Frontal cortex (tissue), 4 donors: Measurements from ENCODE around the gene AFAP1L2. TPM values are rescaled to one million over a fixed set of nuclear protein-coding genes. Genes with fewer than 3 reads are reported as not detected.

Source experiments
- DNase-seq, 2 donors: peaks; one replicate each; pipeline ENCODE4 v3.0.0; 2012; ENCODE audit warnings: low spot score in 2 of 2
- FAIRE-seq: peaks from 2 replicates; lab custom pipeline; 2012; peaks lifted over from hg19 to GRCh38; lab: Jason Lieb, UNC
- total RNA-seq: library from RNA; depleted of rRNA; stranded (reverse); fragments of >200 nt; gene quantifications from one replicate; pipeline ENCODE4 v1.2.3, GENCODE V29; 2014
- donor health status: control.
- donor health status: control.
- donor health status: control.

Gene AFAP1L2
- total RNA-seq, 1 donor from 2014 or later = 6.1 TPM

DNA sequence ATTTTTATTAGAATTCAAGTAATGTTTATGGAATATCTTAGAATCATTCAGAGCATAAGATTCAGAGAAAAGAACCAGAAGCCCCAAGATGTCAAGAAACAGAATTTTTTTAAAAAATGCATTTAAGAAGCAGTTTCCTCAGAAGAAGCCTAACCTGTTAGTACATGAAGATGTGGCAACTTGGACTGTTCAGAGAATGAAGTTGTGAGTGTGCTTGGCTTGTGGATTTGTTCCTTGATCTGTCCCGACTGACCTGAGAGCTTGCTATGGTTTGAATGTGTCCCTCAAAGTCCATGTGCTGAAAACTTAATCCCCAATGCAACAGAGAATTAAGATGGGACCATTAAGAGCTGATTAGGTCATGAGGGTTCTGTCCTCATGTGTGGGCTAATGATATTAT lies 13.8 kb upstream of the AFAP1L2 start:
- FAIRE-seq = no peak

GRCh38 chr10:114412907-114413797 lies 8.8 kb upstream of the AFAP1L2 start:
- DNase-seq (no peak), FAIRE-seq (no peak)

More for the DNA sequence above, 13.8 kb upstream of the AFAP1L2 start:
- no peak for DNase-seq

DNA sequence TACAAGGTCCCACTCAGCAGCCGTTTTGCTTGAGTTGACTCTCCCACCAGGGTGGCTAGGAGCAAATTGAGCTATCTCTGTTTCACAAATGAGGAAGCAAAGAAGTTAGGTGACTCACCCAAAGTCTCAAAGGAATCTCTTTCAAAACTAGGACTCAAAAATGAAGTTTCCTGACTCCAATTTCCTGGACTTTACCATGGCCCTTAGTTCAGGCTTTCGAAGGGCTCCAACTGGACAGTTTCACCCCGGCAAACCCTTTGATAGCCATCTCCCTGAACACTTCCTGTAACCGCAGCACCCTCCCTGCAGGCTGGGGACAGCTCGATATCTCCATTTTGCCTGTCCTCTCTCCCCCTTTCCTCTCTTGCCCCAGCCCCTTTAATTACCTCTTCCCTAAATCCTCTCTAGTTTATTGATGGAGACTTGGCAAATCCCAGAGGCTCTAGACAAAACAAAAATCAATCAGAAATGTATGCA lies 4.7 kb upstream of the AFAP1L2 start:
- DNase-seq (no peak), FAIRE-seq (no peak)

DNA sequence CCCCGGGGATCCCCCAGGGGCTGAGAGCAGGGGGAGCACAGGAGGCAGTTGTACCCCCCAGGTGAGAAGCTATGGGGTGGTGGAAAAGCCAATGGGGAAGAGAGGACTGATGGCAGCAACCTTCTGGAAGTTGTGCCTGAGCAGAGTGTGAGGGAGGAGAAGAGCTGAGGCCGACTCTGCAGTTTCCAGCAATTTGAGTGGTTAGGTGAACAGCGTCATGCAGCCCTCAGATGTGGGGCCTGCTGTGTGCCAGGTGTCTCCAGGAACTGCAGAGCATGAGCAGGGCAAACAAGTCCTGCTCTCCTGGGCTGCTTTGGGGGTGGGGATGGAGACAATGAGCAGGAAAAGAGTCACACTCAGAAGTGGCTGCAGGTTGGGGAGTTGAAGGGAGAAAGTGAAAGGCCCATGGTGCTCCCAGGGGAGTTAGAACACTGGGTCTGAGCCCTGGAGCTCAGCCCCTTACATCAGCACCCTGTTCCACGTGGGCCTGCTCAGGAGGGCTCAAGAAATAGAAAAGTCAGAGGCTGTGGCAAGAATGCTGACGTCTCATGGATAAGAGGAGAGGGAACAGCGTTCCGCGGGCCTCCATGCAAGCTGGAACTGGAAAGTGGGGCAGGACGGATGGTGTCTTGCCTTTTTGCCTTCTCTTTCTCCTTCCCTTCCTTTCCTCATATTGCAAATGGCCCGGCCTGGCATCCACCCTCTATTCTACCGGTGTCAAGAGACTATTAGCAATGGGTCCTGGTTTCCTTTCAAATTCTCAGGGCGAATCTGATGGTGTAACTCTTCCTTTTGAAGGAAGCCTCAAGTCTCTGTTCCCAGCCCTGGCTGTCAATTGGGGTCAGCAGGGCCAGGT lies 4.0 kb upstream of the AFAP1L2 start:
- FAIRE-seq = no peak

GRCh38 chr10:114406455-114406854 lies 2.2 kb upstream of the AFAP1L2 start:
- DNase-seq = no peak
- FAIRE-seq = no peak

More for the DNA sequence above, 4.0 kb upstream of the AFAP1L2 start:
- DNase-seq = no peak

GRCh38 chr10:114405011-114405350 lies 679 bp upstream of the AFAP1L2 start:
- no peak for FAIRE-seq
- DNase-seq = no peak

DNA sequence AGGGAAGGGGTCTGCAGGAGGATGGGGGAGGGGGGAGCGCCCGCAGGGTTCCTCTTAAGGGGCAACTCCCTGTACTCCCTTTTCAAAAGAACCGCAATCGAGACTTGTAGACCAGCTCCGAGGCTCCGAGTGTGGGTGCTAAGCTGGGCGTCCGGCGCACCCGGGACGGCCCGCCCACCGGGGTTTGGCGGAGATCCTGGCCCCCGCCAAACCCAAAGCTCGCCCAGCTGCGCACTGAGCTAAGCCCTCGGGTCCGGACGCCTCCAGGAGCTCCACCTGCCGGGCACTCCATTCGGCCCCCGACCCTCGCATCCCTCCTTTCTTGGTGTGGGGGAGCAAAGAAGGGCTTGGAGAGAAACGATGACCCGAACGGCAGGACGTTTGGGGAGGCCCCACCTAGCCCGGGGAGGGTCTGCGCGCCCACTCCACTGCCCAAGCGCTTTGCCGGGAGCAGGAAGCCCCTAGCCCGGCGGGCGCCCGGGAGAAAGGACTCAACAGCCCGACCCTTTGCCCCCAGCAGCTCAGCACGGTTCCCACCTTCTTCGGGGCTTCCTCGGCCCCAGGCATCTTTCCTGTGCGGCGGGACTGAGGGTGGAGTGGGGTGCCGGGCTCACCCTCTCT lies 651 bp downstream of the AFAP1L2 start:
- FAIRE-seq (no peak), DNase-seq (no peak)

DNA sequence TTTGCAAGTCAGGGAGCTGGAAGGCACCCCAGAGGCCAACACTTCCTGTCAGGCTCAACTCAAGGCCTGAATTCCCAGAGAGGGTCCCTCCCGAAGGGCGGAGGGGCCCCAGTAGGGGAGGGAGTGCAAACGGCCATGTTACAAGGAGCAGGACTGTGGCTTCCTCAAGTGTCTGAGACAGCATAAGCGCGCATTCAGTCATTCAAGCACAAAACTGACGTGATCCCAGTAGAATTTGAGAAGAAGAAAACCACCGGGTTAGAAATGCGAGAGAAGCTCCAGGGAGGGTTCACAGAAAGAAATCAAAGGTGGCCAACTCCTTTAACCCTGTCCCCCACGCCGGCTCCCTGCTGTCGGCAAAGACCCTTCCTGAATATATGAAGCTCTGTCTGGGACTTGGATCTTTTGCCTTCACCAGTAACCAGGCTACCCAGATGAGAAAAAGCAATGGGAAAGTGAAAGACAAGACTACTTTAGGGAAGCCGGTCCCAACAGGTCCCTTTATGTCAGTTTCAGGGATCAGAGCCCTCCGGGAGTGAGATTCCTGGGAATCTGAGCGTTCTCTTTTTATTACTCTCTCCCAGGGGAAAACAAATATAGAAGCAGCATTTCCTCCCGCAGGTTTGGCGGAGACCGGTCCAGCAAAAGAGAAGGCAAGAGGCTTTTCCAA lies 1.3 kb downstream of the AFAP1L2 start:
- DNase-seq (no peak), FAIRE-seq (no peak)

GRCh38 chr10:114402233-114402632 lies 2.1 kb downstream of the AFAP1L2 start:
- DNase-seq = no peak
- no peak for FAIRE-seq

DNA sequence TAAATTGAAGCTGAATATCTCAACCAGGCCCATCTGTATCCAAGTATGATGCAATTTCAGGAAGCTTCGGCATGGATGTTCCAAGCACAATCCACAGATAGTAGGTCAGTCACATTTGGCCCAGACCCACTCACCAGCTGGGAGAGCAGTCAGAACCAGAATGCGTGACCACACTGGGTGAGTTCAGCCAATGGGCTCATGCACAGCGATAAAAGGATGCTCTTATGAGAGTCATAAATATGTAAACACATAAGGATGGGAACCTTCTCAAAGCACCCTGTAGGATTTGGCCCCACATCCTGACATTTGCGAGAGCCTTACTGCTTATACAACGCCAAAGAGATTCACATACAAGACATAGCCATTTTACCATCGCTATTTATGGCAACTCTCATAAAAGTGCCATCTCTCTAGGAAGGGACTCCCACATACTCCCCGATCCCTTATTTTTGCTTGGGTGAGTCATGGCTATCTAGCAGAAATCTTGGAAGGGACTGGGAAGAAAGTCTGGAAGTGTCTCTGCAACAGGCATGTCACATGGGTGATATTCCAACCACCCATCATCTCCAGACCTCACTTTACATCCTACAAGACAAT lies 3.0 kb downstream of the AFAP1L2 start:
- FAIRE-seq (no peak), DNase-seq (peak in 1 of 2 donors; percentile 30)

- DNase-seq = no peak
- FAIRE-seq = no peak
These were observed 4.2 kb downstream of the AFAP1L2 start for GRCh38 chr10:114400091-114400490.

DNA sequence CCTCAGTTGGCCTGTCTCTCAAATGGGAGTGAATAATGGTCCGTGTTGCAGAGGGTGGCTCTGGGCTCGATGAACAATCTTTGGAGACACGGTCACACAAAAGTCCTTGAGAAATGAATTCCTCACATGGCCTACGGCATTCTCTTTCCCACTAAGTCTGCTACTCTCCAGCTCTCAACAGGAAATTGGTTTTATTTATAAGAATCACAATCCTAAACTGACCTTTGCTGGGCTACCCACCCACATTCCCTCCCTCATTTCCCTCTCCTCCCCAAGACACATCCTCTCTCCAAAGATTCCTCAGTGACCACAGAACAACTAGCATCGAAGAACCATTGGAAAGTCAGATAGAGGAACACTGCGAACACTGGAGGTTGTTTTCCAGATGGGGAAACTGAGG lies 4.7 kb downstream of the AFAP1L2 start:
- DNase-seq = no peak
- FAIRE-seq = no peak

- FAIRE-seq (no peak), DNase-seq (no peak)
These were observed 5.5 kb downstream of the AFAP1L2 start for GRCh38 chr10:114398587-114399331.

DNA sequence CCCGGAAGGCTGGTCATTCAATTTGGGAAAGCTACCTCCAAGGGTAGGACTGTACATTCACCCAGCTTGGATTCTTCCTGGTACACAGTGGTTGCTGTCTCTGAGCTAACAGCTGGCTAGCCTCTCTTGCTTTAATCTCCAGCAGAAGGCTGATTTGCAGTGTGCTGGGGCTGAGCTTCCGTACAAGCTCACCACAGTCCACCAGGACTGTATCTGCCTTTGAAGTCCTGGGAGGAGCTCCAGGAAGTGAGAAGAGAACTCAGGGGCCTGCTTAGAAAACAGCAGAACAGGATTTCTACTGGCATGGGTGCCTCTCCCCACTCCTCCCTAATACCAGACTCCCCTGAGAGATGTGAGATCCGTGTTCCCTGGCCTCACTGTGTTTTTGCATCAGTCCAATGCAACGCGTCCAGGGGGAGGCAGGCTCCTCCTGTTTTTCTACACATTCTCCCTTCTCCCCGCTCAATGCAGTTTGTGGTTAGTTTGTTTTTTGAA lies 6.6 kb downstream of the AFAP1L2 start:
- DNase-seq (no peak), FAIRE-seq (no peak)

DNA sequence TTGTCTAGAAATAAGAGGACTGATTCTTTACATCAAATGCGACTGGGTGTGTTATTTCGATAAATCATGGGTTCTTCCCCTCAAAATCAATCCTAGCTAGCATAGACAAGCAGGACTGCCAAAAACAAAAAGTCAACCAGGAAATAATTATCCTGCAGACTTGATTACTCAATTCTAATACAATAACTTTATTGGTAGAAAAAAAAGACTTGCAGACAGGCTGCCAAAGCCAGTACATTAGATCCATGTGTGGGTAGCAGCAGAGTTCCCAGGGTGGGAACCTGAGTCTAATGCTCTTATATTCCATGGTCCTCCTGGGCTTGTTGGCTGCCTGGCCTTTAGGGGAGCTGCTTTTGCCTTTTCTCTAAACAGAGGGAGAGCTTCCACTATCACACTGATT lies 7.8 kb downstream of the AFAP1L2 start:
- FAIRE-seq (no peak), DNase-seq (no peak)

DNA sequence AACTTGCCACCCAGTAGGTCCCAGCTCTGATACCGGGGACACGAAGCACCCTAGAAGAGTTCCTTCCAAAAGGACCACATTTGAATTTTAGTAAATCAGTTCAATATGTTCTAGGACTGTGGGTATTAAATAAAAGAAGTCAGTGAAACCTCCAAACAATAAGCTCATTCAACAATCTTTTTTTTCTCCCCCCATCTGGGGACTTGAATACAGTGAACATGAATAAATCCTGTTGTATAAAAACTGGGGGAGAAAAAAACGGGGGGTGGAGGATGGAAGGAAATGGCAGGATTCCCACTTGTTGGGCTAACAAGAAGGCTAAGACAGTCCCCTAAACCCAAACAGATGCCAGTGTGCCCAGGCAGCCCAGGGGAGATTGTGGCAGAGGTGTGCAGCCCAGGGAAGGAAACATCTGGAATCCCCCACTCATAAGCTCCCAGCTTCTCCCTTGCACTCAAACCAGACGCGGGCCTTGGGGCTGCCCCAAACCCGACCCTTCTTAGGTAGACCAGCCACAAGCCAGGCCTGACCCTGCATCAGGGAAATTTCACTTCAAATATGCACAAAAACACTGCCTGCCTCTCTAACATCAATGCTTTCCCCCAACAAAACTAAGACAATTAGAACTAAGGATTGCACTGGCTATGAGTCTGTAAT lies 8.8 kb downstream of the AFAP1L2 start:
- no peak for FAIRE-seq
- DNase-seq = no peak

DNA sequence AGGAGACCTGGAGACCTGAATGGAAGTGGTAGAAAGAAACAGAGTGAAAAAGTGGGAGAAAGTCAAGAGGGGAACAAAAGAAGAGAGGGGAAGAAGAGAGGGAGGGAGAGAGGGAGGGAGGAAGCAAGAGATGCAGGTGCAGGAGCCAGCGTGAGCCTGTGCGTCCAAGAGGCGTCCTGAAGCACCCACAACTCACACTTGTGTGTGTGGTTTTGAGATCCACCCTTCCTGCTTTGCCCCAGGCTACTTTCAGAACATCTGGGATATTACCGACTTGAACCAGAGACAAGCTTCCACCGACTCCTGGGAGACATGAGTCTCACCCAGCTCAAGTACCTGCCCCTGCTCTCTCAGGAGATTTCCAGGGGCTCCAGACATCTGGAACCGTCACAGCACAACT lies 9.8 kb downstream of the AFAP1L2 start:
- FAIRE-seq (no peak), DNase-seq (no peak)

DNA sequence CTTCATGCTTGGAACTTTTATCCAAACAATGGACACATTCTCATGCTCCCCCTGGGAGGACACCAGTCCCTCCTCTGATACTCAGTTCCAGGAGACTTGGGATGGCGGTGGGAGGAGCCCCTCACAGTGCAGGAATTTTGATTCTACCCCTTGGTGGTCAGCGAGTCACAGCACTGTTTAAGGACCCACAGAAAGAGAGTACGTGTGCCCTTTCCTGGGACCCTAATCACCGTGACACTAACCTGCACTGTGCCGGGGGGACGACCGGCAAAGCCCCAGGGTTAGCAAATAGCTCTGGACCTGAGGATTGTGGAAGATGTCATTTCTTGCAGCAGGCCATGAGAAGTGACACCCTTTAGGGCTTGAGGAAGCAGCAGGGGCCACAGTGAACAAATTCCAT lies 10.4 kb downstream of the AFAP1L2 start:
- FAIRE-seq (no peak), DNase-seq (no peak)
